ENCODE results near the gene STH.

DNA sequence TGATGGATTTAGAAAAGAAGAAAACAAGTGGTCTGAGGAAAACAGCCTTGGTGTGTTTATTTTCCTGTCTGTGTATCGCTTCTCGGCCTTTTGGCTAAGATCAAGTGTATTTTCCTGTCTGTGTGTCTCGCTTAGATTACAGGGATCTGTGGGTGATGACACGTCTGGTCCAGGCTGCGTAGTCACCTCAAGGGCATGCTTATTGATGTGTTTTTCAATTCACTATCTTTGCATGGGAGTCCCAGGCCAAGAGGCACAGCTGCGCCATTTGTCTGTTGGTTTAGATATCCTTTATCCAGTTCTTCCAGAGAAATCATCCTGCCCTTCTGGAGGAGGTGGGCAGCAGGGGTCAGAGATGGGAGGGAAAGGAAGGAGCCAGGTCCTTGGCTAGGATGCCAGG is 47.1 kb upstream of the STH start:
- TF ChIP-seq POLR2A (IDR thresholded peaks at IDR 0.05), result no peak
- TF ChIP-seq, protein P1, sequence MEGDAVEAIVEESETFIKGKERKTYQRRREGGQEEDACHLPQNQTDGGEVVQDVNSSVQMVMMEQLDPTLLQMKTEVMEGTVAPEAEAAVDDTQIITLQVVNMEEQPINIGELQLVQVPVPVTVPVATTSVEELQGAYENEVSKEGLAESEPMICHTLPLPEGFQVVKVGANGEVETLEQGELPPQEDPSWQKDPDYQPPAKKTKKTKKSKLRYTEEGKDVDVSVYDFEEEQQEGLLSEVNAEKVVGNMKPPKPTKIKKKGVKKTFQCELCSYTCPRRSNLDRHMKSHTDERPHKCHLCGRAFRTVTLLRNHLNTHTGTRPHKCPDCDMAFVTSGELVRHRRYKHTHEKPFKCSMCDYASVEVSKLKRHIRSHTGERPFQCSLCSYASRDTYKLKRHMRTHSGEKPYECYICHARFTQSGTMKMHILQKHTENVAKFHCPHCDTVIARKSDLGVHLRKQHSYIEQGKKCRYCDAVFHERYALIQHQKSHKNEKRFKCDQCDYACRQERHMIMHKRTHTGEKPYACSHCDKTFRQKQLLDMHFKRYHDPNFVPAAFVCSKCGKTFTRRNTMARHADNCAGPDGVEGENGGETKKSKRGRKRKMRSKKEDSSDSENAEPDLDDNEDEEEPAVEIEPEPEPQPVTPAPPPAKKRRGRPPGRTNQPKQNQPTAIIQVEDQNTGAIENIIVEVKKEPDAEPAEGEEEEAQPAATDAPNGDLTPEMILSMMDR (IDR thresholded peaks at IDR 0.05), result no peak
- TF ChIP-seq POLR2AphosphoS5 (IDR thresholded peaks at IDR 0.05), result no peak

Measured in breast epithelium (tissue), 3 donors.